ENCODE measurements around the gene SLC7A10.
A peak's percentile ranks its signal among the peaks of the same experiment; 100 is the strongest.
"Not testable (repeated sequence)": the region's sequence is repeated elsewhere in the genome, so short reads cannot be mapped to it uniquely, and the experiment has no call there.

The SLC7A10 gene

GRCh38 chr19:33236696-33237390, 11.2 kb upstream of the SLC7A10 start:
- DNase-seq (ENCODE audit: low spot score), result no peak

- DNase-seq (ENCODE audit: low spot score), result no peak
Observed at GRCh38 chr19:33235996-33236350, 10.3 kb upstream of the SLC7A10 start.

GRCh38 chr19:33235269-33235995, 9.8 kb upstream of the SLC7A10 start:
- DNase-seq (ENCODE audit: low spot score), result peak; percentile 79

- DNase-seq (ENCODE audit: low spot score), result no peak
Observed at GRCh38 chr19:33234736-33235135, 9.1 kb upstream of the SLC7A10 start.

- DNase-seq (ENCODE audit: low spot score), result no peak
Observed at GRCh38 chr19:33234092-33234491, 8.4 kb upstream of the SLC7A10 start.

GRCh38 chr19:33233056-33233873, 7.6 kb upstream of the SLC7A10 start:
- no peak for DNase-seq (ENCODE audit: low spot score)

- DNase-seq (ENCODE audit: low spot score), result no peak
Observed at GRCh38 chr19:33232656-33233055, 7.0 kb upstream of the SLC7A10 start.

GRCh38 chr19:33231511-33231910, 5.9 kb upstream of the SLC7A10 start:
- DNase-seq (ENCODE audit: low spot score), result no peak

- DNase-seq (ENCODE audit: low spot score), result no peak
Observed at GRCh38 chr19:33229962-33230361, 4.3 kb upstream of the SLC7A10 start.

GRCh38 chr19:33227870-33228599, 2.4 kb upstream of the SLC7A10 start:
- no peak for DNase-seq (ENCODE audit: low spot score)

GRCh38 chr19:33227242-33227650, 1.6 kb upstream of the SLC7A10 start:
- no peak for DNase-seq (ENCODE audit: low spot score)

GRCh38 chr19:33226550-33227241, 1.0 kb upstream of the SLC7A10 start:
- no peak for DNase-seq (ENCODE audit: low spot score)

- DNase-seq (ENCODE audit: low spot score), result no peak
Observed at GRCh38 chr19:33224694-33225457, 774 bp downstream of the SLC7A10 start.

- not testable (repeated sequence) for DNase-seq (ENCODE audit: low spot score)
Observed at GRCh38 chr19:33222255-33222654, 3.4 kb downstream of the SLC7A10 start.

GRCh38 chr19:33221638-33222037, 4.0 kb downstream of the SLC7A10 start:
- DNase-seq (ENCODE audit: low spot score), result no peak

- DNase-seq (ENCODE audit: low spot score), result no peak
Observed at GRCh38 chr19:33220735-33221134, 4.9 kb downstream of the SLC7A10 start.

- DNase-seq (ENCODE audit: low spot score), result no peak
Observed at GRCh38 chr19:33220115-33220514, 5.5 kb downstream of the SLC7A10 start.

- peak; percentile 15 for DNase-seq (ENCODE audit: low spot score)
Observed at GRCh38 chr19:33219261-33219815, 6.3 kb downstream of the SLC7A10 start.

GRCh38 chr19:33217881-33218280, 7.8 kb downstream of the SLC7A10 start:
- no peak for DNase-seq (ENCODE audit: low spot score)

GRCh38 chr19:33216198-33216830, 9.3 kb downstream of the SLC7A10 start:
- DNase-seq (ENCODE audit: low spot score), result peak; percentile 13
